ENCODE data around the gene KLHL3.

Gene KLHL3

GRCh38 chr5:137743031-137743640 is 7.2 kb upstream of the KLHL3 start:
- DNase-seq = peak; percentile 15

- peak; percentile 31 for DNase-seq
Observed at GRCh38 chr5:137741718-137742117, 5.8 kb upstream of the KLHL3 start.

- DNase-seq = no peak
Observed at GRCh38 chr5:137739737-137740136, 3.8 kb upstream of the KLHL3 start.

GRCh38 chr5:137738947-137739346 is 3.1 kb upstream of the KLHL3 start:
- no peak for DNase-seq

GRCh38 chr5:137737349-137738131 is 1.7 kb upstream of the KLHL3 start:
- DNase-seq = no peak

GRCh38 chr5:137736496-137736895 is 607 bp upstream of the KLHL3 start:
- no peak for DNase-seq

GRCh38 chr5:137734962-137735554 is 831 bp downstream of the KLHL3 start:
- DNase-seq = peak; percentile 19

GRCh38 chr5:137734331-137734730 is 1.6 kb downstream of the KLHL3 start:
- no peak for DNase-seq

GRCh38 chr5:137733922-137734321 is 2.0 kb downstream of the KLHL3 start:
- DNase-seq = no peak

GRCh38 chr5:137733006-137733405 is 2.9 kb downstream of the KLHL3 start:
- DNase-seq = no peak

- no peak for DNase-seq
Observed at GRCh38 chr5:137731176-137731575, 4.7 kb downstream of the KLHL3 start.

GRCh38 chr5:137730336-137730735 is 5.6 kb downstream of the KLHL3 start:
- no peak for DNase-seq

- DNase-seq = no peak
Observed at GRCh38 chr5:137728048-137728447, 7.8 kb downstream of the KLHL3 start.

- DNase-seq = no peak
Observed at GRCh38 chr5:137727623-137728022, 8.3 kb downstream of the KLHL3 start.

GRCh38 chr5:137724251-137724650 is 11.6 kb downstream of the KLHL3 start:
- no peak for DNase-seq

- DNase-seq = no peak
Observed at GRCh38 chr5:137718611-137719010, 17.3 kb downstream of the KLHL3 start.

GRCh38 chr5:137716337-137716736 is 19.6 kb downstream of the KLHL3 start:
- DNase-seq = no peak

- DNase-seq = no peak
Observed at GRCh38 chr5:137715456-137715855, 20.4 kb downstream of the KLHL3 start.

GRCh38 chr5:137714946-137715345 is 20.9 kb downstream of the KLHL3 start:
- DNase-seq = no peak

- no peak for DNase-seq
Observed at GRCh38 chr5:137714494-137714893, 21.4 kb downstream of the KLHL3 start.

- DNase-seq = no peak
Observed at GRCh38 chr5:137712139-137712667, 23.7 kb downstream of the KLHL3 start.

GRCh38 chr5:137710086-137710485 is 25.8 kb downstream of the KLHL3 start:
- no peak for DNase-seq

GRCh38 chr5:137708796-137709559 is 26.9 kb downstream of the KLHL3 start:
- DNase-seq = no peak
